GM23248 (cell line): ENCODE results near the gene ILK. TPM values are rescaled to one million over a fixed set of nuclear protein-coding genes. Genes with fewer than 3 reads are reported as not detected.

Experiments
- DNase-seq: peaks from one replicate; pipeline ENCODE4 v3.0.0-alpha.2; 2015
- H2AFZ ChIP-seq: fragments of 200-600 bp; sonication (generic); 2 replicates; pipeline ENCODE4 v1.6.1; 2016; ENCODE audit warnings: antibody characterized with exemption
- H3F3A ChIP-seq: fragments of 200-600 bp; sonication (generic); 2 replicates; pipeline ENCODE4 v1.6.1; 2016; ENCODE audit warnings: mild to moderate bottlenecking, antibody characterized with exemption, mixed run types; ENCODE audit not compliant: insufficient read depth
- H3K27ac ChIP-seq: fragments of 200-600 bp; sonication (generic); 2 replicates; pipeline ENCODE4 v1.5.1; 2016; ENCODE audit warnings: mild to moderate bottlenecking
- H3K27me3 ChIP-seq: fragments of 200-600 bp; sonication (generic); replicated peaks from 2 replicates; pipeline ENCODE4 v1.6.1; 2016; ENCODE audit warnings: mild to moderate bottlenecking; ENCODE audit not compliant: insufficient read depth
- H3K36me3 ChIP-seq: fragments of 200-600 bp; sonication (generic); 2 replicates; pipeline ENCODE4 v1.6.1; 2016; ENCODE audit warnings: low read depth, mild to moderate bottlenecking
- H3K4me1 ChIP-seq: fragments of 200-600 bp; sonication (generic); 2 replicates; pipeline ENCODE4 v1.6.1; 2016; ENCODE audit warnings: mild to moderate bottlenecking; ENCODE audit not compliant: insufficient read depth
- H3K4me2 ChIP-seq: fragments of 200-600 bp; sonication (generic); one replicate; pipeline ENCODE4 v1.6.1; 2016; ENCODE audit warnings: mild to moderate bottlenecking; ENCODE audit not compliant: unreplicated experiment
- H3K4me3 ChIP-seq: fragments of 200-600 bp; sonication (generic); 2 replicates; pipeline ENCODE4 v1.5.1; 2016; ENCODE audit warnings: mild to moderate bottlenecking
- H3K79me2 ChIP-seq: fragments of 200-600 bp; sonication (generic); 2 replicates; pipeline ENCODE4 v1.6.1; 2016; ENCODE audit warnings: mild to moderate bottlenecking; ENCODE audit not compliant: insufficient read depth
- H3K9ac ChIP-seq: fragments of 200-600 bp; sonication (generic); 2 replicates; pipeline ENCODE4 v1.6.1; 2016; ENCODE audit warnings: mild to moderate bottlenecking
- H3K9me2 ChIP-seq: fragments of 200-600 bp; sonication (generic); 2 replicates; pipeline ENCODE4 v1.6.1; 2016; ENCODE audit warnings: mixed run types, mild to moderate bottlenecking, moderate library complexity; ENCODE audit not compliant: insufficient read depth
- H3K9me3 ChIP-seq: fragments of 200-600 bp; sonication (generic); one replicate; pipeline ENCODE4 v1.6.1; 2017; ENCODE audit warnings: low read depth
- H4K20me1 ChIP-seq: fragments of 200-600 bp; sonication (generic); 2 replicates; pipeline ENCODE4 v1.6.0; 2016; ENCODE audit not compliant: insufficient read depth
- EZH2 ChIP-seq: fragments of 200-600 bp; sonication (generic); IDR thresholded peaks from 2 replicates; pipeline ENCODE4 v1.6.1; 2018; ENCODE audit warnings: antibody characterized with exemption, mild to moderate bottlenecking; ENCODE audit not compliant: insufficient read depth, poor library complexity, severe bottlenecking
- EZH2phosphoT487 ChIP-seq: fragments of 200-600 bp; sonication (generic); IDR thresholded peaks from 2 replicates; pipeline ENCODE4 v1.6.1; 2018; ENCODE audit warnings: antibody characterized with exemption, moderate library complexity, mild to moderate bottlenecking, low read depth; ENCODE audit not compliant: insufficient read depth
- WGBS, 2 experiments: methylation state at CpG; one replicate each; pipeline ENCODE4 v1.1.6; 2015 to 2017; ENCODE audit warnings: low lambda C conversion rate in 2 of 2, low coverage in 1 of 2; ENCODE audit errors: missing lambda C conversion rate in 2 of 2; 5-methylcytosine and 5-hydroxymethylcytosine counted together
- in situ Hi-C: fragments of 300-500 bp; cut with MboI; formaldehyde crosslinking; loops from 2 replicates; pipeline ENCODE4 v1.15.0; 2020
- polyA plus RNA-seq: library from polyadenylated mRNA; unstranded; fragments of >200 nt; fragmentation: Nextera tagmentation; extraction: Ambion mirVana; gene quantifications from 2 replicates; pipeline ENCODE4 v1.2.1, GENCODE V29; 2016
- total RNA-seq: library from RNA; depleted of rRNA; stranded (reverse); fragments of >200 nt; shearing (Covaris generic); gene quantifications from 2 replicates; pipeline ENCODE4 v1.2.3, GENCODE V29; 2014

ILK gene
- total and polyA plus RNA-seq, 2 experiments from 2014 or later, result 242 to 256 TPM

- H3K4me2 ChIP-seq, result no peak overlapping the region
- in situ Hi-C loops, result no loop called here
- H3K27ac ChIP-seq, result no peak overlapping the region
- no peaks in the 10 kb centered on the region for H3K27me3 ChIP-seq
- H3K79me2 ChIP-seq, result no peaks in the 10 kb centered on the region
- no peaks in the 10 kb centered on the region for H3K9me2 ChIP-seq
- no peaks in the 10 kb centered on the region for H3K36me3 ChIP-seq
- DNase-seq, result no peak
- TF ChIP-seq EZH2 (no peak), EZH2phosphoT487 (no peak)
- no peak overlapping the region for H3K9ac ChIP-seq
- H3K4me3 ChIP-seq, result no peak overlapping the region
- H4K20me1 ChIP-seq, result no peaks in the 10 kb centered on the region
- H3K9me3 ChIP-seq, result no peaks in the 10 kb centered on the region
- no peak overlapping the region for H2AFZ ChIP-seq
- 80 to 83% methylated on average over 31 of the region's 31 CpGs for WGBS, 2 experiments
- H3F3A ChIP-seq, result peaks cover 1% of the 10 kb centered on the region; the same call in 1 of the 2 replicates
- H3K4me1 ChIP-seq, result peaks cover 4% of the 10 kb centered on the region; the same call in 1 of the 2 replicates
Observed at GRCh38 chr11:6623391-6624363, 20.1 kb downstream of the ILK start.

- no peak for DNase-seq
- TF ChIP-seq EZH2phosphoT487 (no peak), EZH2 (no peak)
- Histone ChIP-seq H3F3A (no peaks in the 10 kb centered on the region), H3K9me3 (no peaks in the 10 kb centered on the region), H3K4me2 (no peak overlapping the region), H3K9me2 (no peaks in the 10 kb centered on the region), H3K4me3 (no peak overlapping the region), H3K36me3 (no peaks in the 10 kb centered on the region), H3K9ac (no peak overlapping the region), H3K4me1 (no peaks in the 10 kb centered on the region), H3K27me3 (no peaks in the 10 kb centered on the region), H3K27ac (no peak overlapping the region), H4K20me1 (no peaks in the 10 kb centered on the region), H3K79me2 (no peaks in the 10 kb centered on the region), H2AFZ (no peak overlapping the region)
- in situ Hi-C loops, result no loop called here
- 76 to 78% methylated on average over 12 of the region's 12 CpGs for WGBS, 2 experiments
Observed at GRCh38 chr11:6625156-6625831, 21.7 kb downstream of the ILK start.

- H3K9me3 ChIP-seq, result no peaks in the 10 kb centered on the region
- H4K20me1 ChIP-seq, result no peaks in the 10 kb centered on the region
- H2AFZ ChIP-seq, result no peak overlapping the region
- no peaks in the 10 kb centered on the region for H3F3A ChIP-seq
- WGBS, 2 experiments, result 90 to 93% methylated on average over 17 of the region's 17 CpGs
- no peaks in the 10 kb centered on the region for H3K4me1 ChIP-seq
- no peaks in the 10 kb centered on the region for H3K79me2 ChIP-seq
- H3K4me2 ChIP-seq, result no peak overlapping the region
- no peak for TF ChIP-seq EZH2phosphoT487
- no peak for TF ChIP-seq EZH2
- no peak overlapping the region for H3K9ac ChIP-seq
- in situ Hi-C loops, result no loop called here
- H3K36me3 ChIP-seq, result no peaks in the 10 kb centered on the region
- no peak overlapping the region for H3K4me3 ChIP-seq
- no peak for DNase-seq
- no peak overlapping the region for H3K27ac ChIP-seq
- H3K27me3 ChIP-seq, result no peaks in the 10 kb centered on the region
- H3K9me2 ChIP-seq, result no peaks in the 10 kb centered on the region
Observed at GRCh38 chr11:6625832-6626420, 22.4 kb downstream of the ILK start.

- Histone ChIP-seq H3K27ac (no peak overlapping the region), H3K4me3 (no peak overlapping the region), H2AFZ (no peak overlapping the region), H3K9ac (no peak overlapping the region), H3K9me3 (no peaks in the 10 kb centered on the region), H4K20me1 (no peaks in the 10 kb centered on the region), H3K79me2 (no peaks in the 10 kb centered on the region), H3K4me1 (no peaks in the 10 kb centered on the region), H3F3A (no peaks in the 10 kb centered on the region), H3K4me2 (no peak overlapping the region), H3K36me3 (no peaks in the 10 kb centered on the region), H3K27me3 (no peaks in the 10 kb centered on the region), H3K9me2 (no peaks in the 10 kb centered on the region)
- 78 to 87% methylated on average over 19 of the region's 19 CpGs for WGBS, 2 experiments
- no peak for DNase-seq
- in situ Hi-C loops, result no loop called here
- TF ChIP-seq EZH2 (no peak), EZH2phosphoT487 (no peak)
Observed at GRCh38 chr11:6626971-6627761, 23.6 kb downstream of the ILK start.
